CD4-positive, alpha-beta T cell treated with Interleukin-2 at 100 ng/mL for 4 hours (primary cell): Measurements from ENCODE around the gene CPNE6.

Experiments used
- DNase-seq: peaks from one replicate; pipeline ENCODE4 v3.0.0-alpha.2; 2020; ENCODE audit warnings: low spot score

CPNE6 gene

GRCh38 chr14:24069411-24069735 lies 2.0 kb upstream of the CPNE6 start:
- DNase-seq: no peak

DNA sequence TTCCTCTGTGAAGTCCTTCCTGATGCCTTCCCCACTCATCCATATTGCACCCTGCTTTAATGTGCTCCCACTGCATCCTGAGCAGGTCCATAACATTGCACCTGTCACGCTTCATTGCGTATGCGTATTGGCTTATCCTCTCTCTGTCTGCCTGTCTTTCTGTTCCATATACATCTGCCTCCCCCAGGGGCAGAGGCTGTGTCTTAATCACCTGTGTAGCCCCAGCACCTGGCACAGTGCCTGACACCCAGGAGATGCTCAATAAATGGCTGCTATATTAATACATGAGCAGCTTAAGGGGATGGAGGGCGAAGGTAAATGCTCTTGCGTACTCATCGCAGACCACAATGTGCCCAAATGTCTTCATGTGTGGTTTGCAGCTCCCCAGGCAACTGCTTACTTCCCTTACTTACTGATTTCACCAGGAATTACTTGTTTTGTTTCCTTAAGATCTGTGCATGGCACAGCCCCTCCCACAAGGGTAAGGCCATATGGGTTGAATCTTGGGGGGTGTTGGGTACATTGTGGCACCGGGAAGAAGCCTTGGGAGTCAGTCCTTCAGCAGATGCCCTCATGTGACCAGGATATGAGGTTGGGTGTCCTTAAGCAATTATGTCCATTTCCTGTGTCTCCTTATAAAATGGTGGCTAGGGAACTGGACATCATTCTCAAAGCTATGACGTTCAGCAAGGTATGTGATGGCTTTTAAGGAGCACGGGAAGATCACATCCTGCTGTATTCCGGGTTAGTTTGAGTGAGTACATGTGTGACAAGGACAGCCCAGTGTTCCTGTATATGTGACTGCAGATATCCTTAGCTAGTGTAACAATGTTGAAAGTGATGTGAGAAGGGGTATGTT lies 848 bp upstream of the CPNE6 start:
- no peak for DNase-seq

- DNase-seq: no peak
Observed at GRCh38 chr14:24071836-24072430, 571 bp downstream of the CPNE6 start.

DNA sequence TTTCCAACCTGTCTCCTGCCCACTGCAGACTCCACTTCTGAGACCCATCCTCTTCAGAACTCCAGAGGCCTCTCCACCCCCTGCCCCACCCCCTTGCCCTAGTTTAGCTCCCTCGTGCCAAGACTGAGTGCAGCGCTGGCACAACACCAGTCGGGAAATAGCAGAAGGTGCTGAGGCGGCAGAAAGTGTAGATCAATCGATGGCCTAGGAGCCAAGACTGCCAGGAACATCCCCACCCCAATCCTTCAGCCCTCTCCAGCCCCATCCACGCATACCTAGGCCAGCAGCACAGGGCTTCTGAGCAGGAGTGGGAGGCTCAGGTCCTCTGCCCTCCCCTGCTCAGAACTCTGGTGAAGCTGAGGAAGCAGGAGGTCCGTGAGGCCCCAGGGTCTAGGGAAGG lies 1.1 kb downstream of the CPNE6 start:
- DNase-seq: no peak

- no peak for DNase-seq
Observed at GRCh38 chr14:24072881-24073877, 1.8 kb downstream of the CPNE6 start.

- DNase-seq: no peak
Observed at GRCh38 chr14:24074625-24075484, 3.5 kb downstream of the CPNE6 start.

DNA sequence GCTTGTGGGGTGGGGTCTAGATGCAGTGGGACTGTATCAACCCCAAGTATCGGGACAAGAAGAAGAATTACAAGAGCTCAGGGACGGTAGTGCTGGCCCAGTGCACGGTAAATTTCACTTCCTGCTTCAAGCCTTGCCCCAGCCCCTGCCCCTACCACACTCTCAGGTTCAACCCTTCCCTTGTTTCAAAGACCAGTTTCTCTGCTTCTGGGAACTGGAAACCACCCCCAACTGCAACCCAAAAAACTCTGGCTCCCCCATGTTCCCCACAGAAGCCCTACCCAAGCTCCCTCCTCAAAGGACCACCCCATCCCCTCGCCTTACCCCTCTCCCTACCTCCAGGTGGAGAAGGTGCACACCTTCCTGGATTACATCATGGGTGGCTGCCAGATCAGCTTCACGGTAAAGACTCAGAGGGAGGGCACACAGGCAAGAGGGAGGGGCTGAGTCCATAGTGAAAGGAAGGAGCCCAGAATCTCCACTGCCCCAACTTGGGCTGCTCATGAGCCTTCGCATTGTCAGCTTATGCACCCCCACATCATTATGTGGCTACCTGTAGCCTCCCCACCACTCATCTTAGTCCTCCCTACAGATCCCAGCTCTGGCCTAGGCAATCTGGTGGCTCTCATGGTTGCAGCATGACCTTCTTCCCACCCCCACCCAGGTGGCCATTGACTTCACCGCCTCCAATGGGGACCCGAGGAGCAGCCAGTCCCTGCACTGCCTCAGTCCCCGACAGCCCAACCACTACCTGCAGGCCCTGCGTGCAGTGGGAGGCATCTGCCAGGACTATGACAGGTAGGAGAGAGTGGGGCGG lies 4.3 kb downstream of the CPNE6 start:
- DNase-seq: no peak

DNA sequence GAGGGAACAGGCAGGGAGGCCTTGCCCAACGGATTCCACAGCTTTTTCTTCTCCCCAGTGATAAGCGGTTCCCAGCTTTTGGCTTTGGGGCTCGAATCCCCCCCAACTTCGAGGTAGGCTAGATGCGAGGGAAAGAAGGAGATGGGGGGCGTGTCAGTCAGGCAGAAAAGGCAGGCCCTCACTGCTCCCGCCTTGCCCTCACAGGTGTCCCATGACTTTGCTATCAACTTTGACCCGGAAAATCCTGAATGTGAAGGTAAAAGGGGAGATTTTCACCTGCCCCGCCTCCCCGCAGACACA lies 4.9 kb downstream of the CPNE6 start:
- no peak for DNase-seq

DNA sequence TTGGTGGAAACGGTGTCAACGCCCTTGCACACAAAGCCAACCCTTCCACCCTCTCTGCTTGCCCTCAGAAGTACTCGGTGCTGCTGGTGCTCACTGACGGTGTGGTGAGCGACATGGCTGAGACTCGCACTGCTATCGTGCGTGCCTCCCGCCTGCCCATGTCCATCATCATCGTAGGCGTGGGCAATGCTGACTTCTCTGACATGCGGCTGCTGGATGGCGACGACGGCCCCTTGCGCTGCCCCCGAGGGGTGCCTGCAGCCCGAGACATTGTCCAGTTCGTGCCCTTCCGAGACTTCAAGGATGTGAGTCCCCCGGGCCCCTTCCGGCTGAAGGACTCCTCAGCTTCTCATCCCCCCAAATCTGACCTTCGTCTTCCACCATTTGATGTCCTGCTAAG lies 5.7 kb downstream of the CPNE6 start:
- DNase-seq: no peak

- DNase-seq: no peak
Observed at GRCh38 chr14:24078146-24078545, 6.8 kb downstream of the CPNE6 start.

DNA sequence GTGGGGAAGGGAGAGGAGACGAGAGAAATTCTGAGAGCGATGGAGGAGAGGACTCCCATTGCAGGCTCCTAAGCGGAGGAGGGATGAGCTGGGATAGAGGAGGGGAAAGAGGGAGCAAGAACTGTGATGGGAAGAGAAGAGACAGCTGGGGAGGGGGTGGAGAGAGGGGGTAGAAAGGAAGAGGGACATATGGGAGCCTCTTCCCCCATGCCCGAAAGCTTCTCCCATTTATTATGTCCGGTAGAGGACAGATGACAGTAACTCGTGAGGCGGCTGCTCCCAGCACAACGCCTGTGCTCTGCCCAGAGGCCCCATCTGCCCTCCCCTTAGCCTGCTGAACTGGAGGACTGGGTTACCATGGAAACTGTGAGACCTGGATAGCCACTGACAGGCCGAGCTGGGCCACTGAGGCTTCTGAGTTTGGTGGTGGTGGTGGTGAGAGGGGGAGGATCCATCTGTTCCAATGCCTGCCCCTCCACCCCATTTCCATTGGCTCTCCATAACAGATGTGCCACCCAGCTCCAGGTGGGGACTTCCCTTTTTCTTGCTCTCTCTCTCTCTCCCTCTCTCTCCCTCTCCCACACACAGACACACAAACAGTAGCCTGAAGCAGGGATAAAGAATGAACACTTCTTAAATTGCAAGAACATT lies 8.3 kb downstream of the CPNE6 start:
- DNase-seq: no peak

GRCh38 chr14:24080142-24080530 lies 8.8 kb downstream of the CPNE6 start:
- DNase-seq: no peak

DNA sequence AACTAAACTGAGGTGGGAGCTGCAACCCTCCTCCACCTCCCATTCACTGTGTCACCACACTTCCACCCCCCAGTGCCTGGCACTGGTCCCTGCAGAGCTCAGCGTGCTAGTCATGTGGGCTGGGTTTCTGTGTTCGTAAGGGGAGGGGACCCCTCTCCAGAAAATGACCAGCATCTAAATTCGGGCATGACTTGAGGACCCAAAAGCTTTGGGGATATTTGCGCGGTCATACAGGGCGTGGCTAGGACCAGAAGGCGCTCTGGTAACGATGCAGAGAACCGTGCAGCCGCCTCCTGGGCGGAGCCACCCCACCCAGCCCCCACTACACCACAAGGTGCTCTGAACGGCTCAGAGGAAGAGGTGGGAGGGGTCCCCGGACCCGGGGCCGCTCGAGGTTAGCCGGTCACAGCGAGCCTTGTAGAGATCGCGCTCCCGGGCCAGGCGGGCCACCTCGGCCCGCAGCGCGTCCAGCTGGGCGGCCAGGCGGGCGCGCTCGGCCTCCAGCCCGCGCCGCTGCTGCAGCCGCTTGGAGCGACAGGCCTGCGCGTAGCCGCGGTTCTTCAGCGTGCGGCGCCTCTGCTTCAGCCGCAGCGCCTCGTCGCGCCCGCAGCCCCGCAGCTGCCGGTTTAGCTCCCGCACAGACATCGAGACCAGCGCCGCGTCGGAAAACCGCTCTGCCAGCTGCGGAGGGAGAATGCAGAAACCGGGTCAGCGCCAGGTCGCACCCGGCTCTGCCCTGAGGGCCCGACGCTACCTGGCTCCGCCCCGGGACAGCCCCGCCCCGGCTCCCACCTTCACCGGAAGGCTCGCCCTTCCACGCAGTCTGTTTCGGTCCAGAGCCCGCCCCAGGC lies 9.8 kb downstream of the CPNE6 start:
- peak; percentile 63 for DNase-seq

DNA sequence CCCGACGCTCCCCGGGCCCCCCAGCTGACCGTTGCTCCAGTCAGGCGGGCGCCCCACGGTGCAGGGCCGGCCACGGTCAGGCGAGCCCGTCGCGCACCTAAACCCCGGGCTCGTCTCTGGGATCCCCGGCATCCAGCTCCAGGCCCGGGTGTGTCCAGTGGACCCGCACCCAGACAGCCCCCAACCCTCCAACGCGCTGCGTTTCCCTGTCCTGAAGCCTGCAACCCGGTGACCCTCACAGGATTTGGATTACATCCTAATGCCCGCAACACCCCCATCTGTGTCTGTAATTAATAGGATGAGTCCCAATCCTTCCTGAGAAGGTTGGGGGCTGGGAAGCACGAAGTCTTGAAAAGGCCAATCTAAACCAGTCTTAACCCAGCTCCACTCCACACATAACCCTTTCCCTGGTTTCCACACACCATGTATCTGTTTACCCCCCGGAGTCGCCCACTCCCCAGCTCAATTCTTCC lies 10.4 kb downstream of the CPNE6 start:
- DNase-seq: no peak

GRCh38 chr14:24082411-24083080 lies 11.2 kb downstream of the CPNE6 start:
- no peak for DNase-seq

DNA sequence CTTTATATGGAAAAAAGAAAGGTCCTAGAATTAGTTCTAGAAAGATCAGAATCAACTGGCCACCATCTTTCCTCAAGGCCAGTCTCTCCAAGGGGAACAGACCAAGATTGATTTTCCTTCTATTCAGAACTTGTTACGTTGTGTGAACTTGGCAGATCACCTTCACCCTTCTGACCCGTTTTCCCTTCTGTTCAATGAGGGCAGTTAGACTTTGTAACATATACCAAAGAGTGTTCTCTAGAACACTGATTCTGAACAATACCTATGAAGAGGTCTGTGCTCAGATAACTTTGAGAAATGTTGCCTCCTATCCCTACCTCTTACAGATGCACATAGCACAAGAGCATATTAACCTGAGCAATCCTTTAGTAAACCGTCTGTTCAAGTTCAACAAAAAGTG lies 12.1 kb downstream of the CPNE6 start:
- DNase-seq: no peak

GRCh38 chr14:24084440-24084839 lies 13.1 kb downstream of the CPNE6 start:
- no peak for DNase-seq

DNA sequence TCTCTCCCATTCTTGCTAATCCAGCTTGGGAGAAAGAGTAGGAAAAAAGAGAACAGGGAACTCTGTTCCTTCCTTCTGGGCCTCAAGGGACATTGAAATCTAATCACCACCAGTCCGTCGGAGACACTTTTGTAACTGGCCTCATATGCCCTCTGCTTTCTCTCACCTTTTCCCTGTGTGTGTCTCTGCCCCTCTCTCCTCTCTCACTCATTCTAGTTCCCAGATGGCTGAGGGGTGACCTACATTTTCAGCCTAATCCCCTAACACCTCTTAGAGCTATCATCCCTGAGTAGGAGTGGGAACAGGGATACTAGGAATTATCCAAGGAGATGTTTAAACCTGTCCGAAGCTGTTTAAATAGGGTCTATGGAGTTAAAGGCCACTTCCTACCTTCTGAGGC lies 13.9 kb downstream of the CPNE6 start:
- DNase-seq: no peak
